H1 (cell line): ENCODE data around the gene RPL36AL. TPM values are rescaled to one million over a fixed set of nuclear protein-coding genes. Genes with fewer than 3 reads are reported as not detected.

Source experiments
- CTCF ChIA-PET: fragments of 300-600 bp; sonication (Branson Sonifier 250); formaldehyde crosslinking; loops from one replicate; lab custom pipeline; 2021; ENCODE audit not compliant: partially characterized antibody; lab: Charles Lee
- POLR2A ChIA-PET: fragments of 300-600 bp; sonication (Branson Sonifier 250); formaldehyde crosslinking; loops from one replicate; lab custom pipeline; 2021; ENCODE audit warnings: inconsistent platforms; ENCODE audit not compliant: partially characterized antibody; lab: Charles Lee
- DNase-seq, 2 experiments: peaks; one replicate each; pipeline versions ENCODE4 v3.0.0 to v3.0.0-alpha.2; 2010 to 2022; ENCODE audit warnings: low spot score in 2 of 2, low read depth in 1 of 2, mixed read lengths in 1 of 2
- FAIRE-seq: peaks from 2 replicates; lab custom pipeline; 2011; peaks lifted over from hg19 to GRCh38; lab: Jason Lieb, UNC
- H2AFZ ChIP-seq: 2 replicates; pipeline ENCODE4 v1.8.1; 2012; ENCODE audit warnings: low read length, inconsistent platforms
- H2AK5ac ChIP-seq: 2 replicates; pipeline ENCODE4 v1.6.1; 2013; ENCODE audit warnings: low read depth, low read length
- H2BK120ac ChIP-seq: replicated peaks from 2 replicates; pipeline ENCODE3; 2013; ENCODE audit warnings: low read depth, low read length, inconsistent platforms
- H2BK12ac ChIP-seq: 2 replicates; pipeline ENCODE4 v1.6.1; 2013; ENCODE audit warnings: low read depth, low read length
- H2BK15ac ChIP-seq: 2 replicates; pipeline ENCODE4 v1.6.1; 2013; ENCODE audit warnings: low read length
- H2BK20ac ChIP-seq: 2 replicates; pipeline ENCODE4 v1.6.1; 2013; ENCODE audit warnings: low read length
- H2BK5ac ChIP-seq: 2 replicates; pipeline ENCODE4 v1.6.1; 2013; ENCODE audit warnings: low read depth, low read length
- H3K14ac ChIP-seq: 2 replicates; pipeline ENCODE4 v1.6.1; 2013; ENCODE audit warnings: inconsistent platforms; ENCODE audit not compliant: insufficient read length
- H3K18ac ChIP-seq: 2 replicates; pipeline ENCODE4 v1.6.1; 2013; ENCODE audit warnings: low read length; ENCODE audit errors: extremely low read depth
- H3K23ac ChIP-seq: 2 replicates; pipeline ENCODE4 v1.6.1; 2013; ENCODE audit warnings: inconsistent platforms; ENCODE audit not compliant: insufficient read length
- H3K23me2 ChIP-seq: 2 replicates; pipeline ENCODE4 v1.6.1; 2013; ENCODE audit warnings: low read depth, low read length
- H3K27ac ChIP-seq: 2 replicates; pipeline ENCODE4 v1.6.1; 2011; ENCODE audit warnings: low read depth, low read length, inconsistent platforms
- H3K27me3 ChIP-seq, 4 experiments: replicated peaks in 1 of 4; 1 replicate in 1 of 4; 2 replicates in 3 of 4; pipeline versions ENCODE4 v1.6.1 to v1.8.1; 2011 to 2013; ENCODE audit warnings: low read length in 3 of 4, mild to moderate bottlenecking in 3 of 4, inconsistent platforms in 2 of 4, mixed read lengths in 2 of 4, moderate library complexity in 1 of 4; ENCODE audit not compliant: control insufficient read depth in 3 of 4, insufficient read depth in 3 of 4; ENCODE audit errors: extremely low read depth in 1 of 4
- H3K36me3 ChIP-seq, 4 experiments: 2 replicates each; pipeline versions ENCODE4 v1.6.1 to v1.8.1; 2011 to 2013; ENCODE audit warnings: mild to moderate bottlenecking in 4 of 4, low read length in 3 of 4, moderate library complexity in 2 of 4, control low read depth in 1 of 4, inconsistent platforms in 1 of 4; ENCODE audit not compliant: insufficient read depth in 4 of 4, control insufficient read depth in 2 of 4
- H3K4ac ChIP-seq: replicated peaks from 2 replicates; pipeline ENCODE3; 2013; ENCODE audit warnings: low read length, low read depth, mixed read lengths, inconsistent platforms; ENCODE audit not compliant: insufficient read length
- H3K4me1 ChIP-seq, 4 experiments: replicated peaks in 1 of 4; 1 replicate in 1 of 4; 2 replicates in 3 of 4; pipeline versions ENCODE4 v1.6.1 to v1.8.1; 2011 to 2013; ENCODE audit warnings: low read length in 3 of 4, inconsistent platforms in 2 of 4, mixed read lengths in 1 of 4; ENCODE audit not compliant: insufficient read depth in 4 of 4, control insufficient read depth in 3 of 4
- H3K4me2 ChIP-seq, 2 experiments: 2 replicates each; pipeline versions ENCODE4 v1.6.1 to v1.8.1; 2011 to 2013; ENCODE audit warnings: low read depth in 2 of 2, low read length in 2 of 2, control low read depth in 1 of 2, inconsistent platforms in 1 of 2, mild to moderate bottlenecking in 1 of 2; ENCODE audit not compliant: insufficient read depth in 1 of 2
- H3K4me3 ChIP-seq, 4 experiments: fragments of 200-600, 300-600 bp in 1 of 4; sonication (generic), shearing (Covaris generic), sonication (Bioruptor Twin) in 1 of 4; 2 replicates each; pipeline versions ENCODE4 v1.5.1 to v1.8.1; 2011 to 2016; ENCODE audit warnings: low read length in 4 of 4, low read depth in 3 of 4, control low read depth in 2 of 4, inconsistent platforms in 2 of 4, mild to moderate bottlenecking in 2 of 4, mixed read lengths in 1 of 4, moderate library complexity in 1 of 4; ENCODE audit not compliant: insufficient read depth in 2 of 4; ENCODE audit errors: extremely low read depth in 1 of 4
- H3K56ac ChIP-seq: replicated peaks from 2 replicates; pipeline ENCODE3; 2013; ENCODE audit warnings: low read depth, mild to moderate bottlenecking, mixed read lengths, low read length, inconsistent platforms; ENCODE audit not compliant: insufficient read length
- H3K79me1 ChIP-seq: 2 replicates; pipeline ENCODE4 v1.6.1; 2013; ENCODE audit warnings: low read depth, low read length, control low read depth
- H3K79me2 ChIP-seq, 2 experiments: 2 replicates each; pipeline versions ENCODE4 v1.6.1 to v1.8.1; 2012 to 2013; ENCODE audit warnings: low read length in 2 of 2, mild to moderate bottlenecking in 2 of 2, inconsistent platforms in 1 of 2; ENCODE audit not compliant: insufficient read depth in 2 of 2, control insufficient read depth in 1 of 2
- H3K9ac ChIP-seq, 4 experiments: replicated peaks in 1 of 4; 1 replicate in 1 of 4; 2 replicates in 3 of 4; pipeline versions ENCODE4 v1.6.1 to v1.8.1; 2011 to 2013; ENCODE audit warnings: low read depth in 3 of 4, low read length in 3 of 4, control low read depth in 2 of 4, mild to moderate bottlenecking in 2 of 4, moderate library complexity in 2 of 4, inconsistent platforms in 1 of 4; ENCODE audit errors: extremely low read depth in 1 of 4
- H3K9me3 ChIP-seq, 2 experiments: 2 replicates each; pipeline versions ENCODE4 v1.6.1 to v1.8.1; 2012 to 2013; ENCODE audit warnings: mild to moderate bottlenecking in 2 of 2, moderate library complexity in 2 of 2, control low read depth in 1 of 2, inconsistent platforms in 1 of 2, low read depth in 1 of 2, low read length in 1 of 2, mixed read lengths in 1 of 2; ENCODE audit not compliant: insufficient read depth in 2 of 2
- H4K20me1 ChIP-seq, 2 experiments: replicated peaks in 1 of 2; 2 replicates each; pipeline versions ENCODE3 to v1.8.1; 2011 to 2013; ENCODE audit warnings: inconsistent platforms in 2 of 2, low read length in 2 of 2, mild to moderate bottlenecking in 1 of 2; ENCODE audit not compliant: insufficient read depth in 2 of 2, control insufficient read depth in 1 of 2
- H4K5ac ChIP-seq: 2 replicates; pipeline ENCODE4 v1.6.1; 2013; ENCODE audit warnings: low read length, low read depth, mixed read lengths, inconsistent platforms; ENCODE audit not compliant: insufficient read length
- H4K8ac ChIP-seq: 2 replicates; pipeline ENCODE4 v1.8.0; 2013; ENCODE audit warnings: mild to moderate bottlenecking, moderate library complexity, low read length, inconsistent platforms; ENCODE audit not compliant: insufficient read depth; ENCODE audit errors: extremely low read depth
- H4K91ac ChIP-seq: replicated peaks from 2 replicates; pipeline ENCODE3; 2013; ENCODE audit warnings: low read length, mixed read lengths, inconsistent platforms; ENCODE audit not compliant: insufficient read length
- CREB1 ChIP-seq: IDR thresholded peaks from 2 replicates; pipeline ENCODE4 v1.6.1; 2012; ENCODE audit warnings: inconsistent platforms
- GABPA ChIP-seq: IDR thresholded peaks from 2 replicates; pipeline ENCODE4 v1.6.1; 2011; ENCODE audit warnings: mild to moderate bottlenecking, low read length, moderate library complexity, borderline replicate concordance; ENCODE audit not compliant: insufficient read depth
- HDAC6 ChIP-seq: IDR thresholded peaks from one replicate; pipeline ENCODE4 v1.7.1; 2012; ENCODE audit warnings: low read depth, mild to moderate bottlenecking, inconsistent platforms, low read length, moderate library complexity
- KDM1A ChIP-seq: fragments of 200-600, 300-600 bp; sonication (generic); IDR thresholded peaks from 2 replicates; pipeline ENCODE4 v1.7.1; 2016; ENCODE audit warnings: mild to moderate bottlenecking, low read length, borderline replicate concordance
- KDM5A ChIP-seq: fragments of 200-600 bp; IDR thresholded peaks from 2 replicates; pipeline ENCODE4 v1.7.1; 2012; ENCODE audit warnings: mild to moderate bottlenecking, low read length, inconsistent platforms, mixed read lengths
- POU5F1 ChIP-seq: IDR thresholded peaks from 2 replicates; pipeline ENCODE4 v1.6.1; 2011; ENCODE audit warnings: low read depth, mild to moderate bottlenecking, low read length, moderate library complexity
- RBBP5 ChIP-seq: IDR thresholded peaks from 2 replicates; pipeline ENCODE4 v1.7.1; 2012; ENCODE audit warnings: low read depth, mild to moderate bottlenecking, inconsistent platforms, low read length, moderate library complexity, borderline replicate concordance
- RXRA ChIP-seq: IDR thresholded peaks from 2 replicates; pipeline ENCODE4 v1.6.1; 2011; ENCODE audit warnings: low read depth, mild to moderate bottlenecking, low read length, moderate library complexity; ENCODE audit not compliant: insufficient read depth
- SP2 ChIP-seq: IDR thresholded peaks from 2 replicates; pipeline ENCODE4 v1.6.1; 2012; ENCODE audit warnings: mild to moderate bottlenecking, low read length, inconsistent platforms
- TBP ChIP-seq: IDR thresholded peaks from 2 replicates; pipeline ENCODE4 v1.6.1; 2011; ENCODE audit warnings: low read depth, low read length, improper control_type of control experiment
- TEAD4 ChIP-seq: IDR thresholded peaks from 2 replicates; pipeline ENCODE4 v1.6.1; 2012; ENCODE audit warnings: low read depth, low read length, inconsistent platforms, mixed read lengths
- USF2 ChIP-seq: IDR thresholded peaks from 2 replicates; pipeline ENCODE4 v1.6.1; 2011; ENCODE audit warnings: low read length, improper control_type of control experiment
- WGBS, 2 experiments: shearing (Covaris generic) in 1 of 2; methylation state at CpG; one replicate each; pipeline versions ENCODE4 v1.1.6 to v1.1.7; 2013 to 2015; ENCODE audit warnings: low lambda C conversion rate in 2 of 2, mixed read lengths in 2 of 2, inconsistent platforms in 1 of 2, low coverage in 1 of 2, missing lambda C conversion rate in 1 of 2; ENCODE audit not compliant: insufficient replicate concordance in 2 of 2, insufficient coverage in 1 of 2, insufficient read length in 1 of 2; ENCODE audit errors: extremely low coverage in 1 of 2, missing lambda C conversion rate in 1 of 2; 5-methylcytosine and 5-hydroxymethylcytosine counted together
- polyA plus RNA-seq, 7 experiments: library from polyadenylated mRNA; depleted of rRNA in 3 of 7; stranded (reverse) in 5 of 7; unstranded in 2 of 7; fragments of >200 nt in 5 of 7; fragments of 200-250 nt in 2 of 7; gene quantifications; 1 replicate in 5 of 7; 2 replicates in 1 of 7; 4 replicates in 1 of 7; pipeline versions ENCODE4 v1.2.1 to v1.2.3, GENCODE V29; 2011 to 2013; ENCODE audit warnings: missing spikeins in 2 of 7, mixed read lengths in 2 of 7
- total RNA-seq: library from RNA; stranded (reverse); fragmentation: NEBNext Ultra II Directional; extraction: Animal tissue kit (Norgen Biotek cat#: 25700); gene quantifications from 2 replicates; pipeline ENCODE4 v1.2.1, GENCODE V29; 2021

Gene RPL36AL
- total and polyA plus RNA-seq, 2 of the 8 experiments (the other 6 are each of a cell fraction or from before 2014, with no cell fraction given), result 138 to 230 TPM

GRCh38 chr14:49619730-49620129, 696 bp downstream of the RPL36AL start:
- H3K23ac ChIP-seq, result no peak overlapping the region
- H4K8ac ChIP-seq, result no peak overlapping the region
- peaks cover 10% of the 10 kb centered on the region for H3K23me2 ChIP-seq
- H4K5ac ChIP-seq, result peak overlapping the region; percentile 45
- peaks cover 5 to 6% of the 10 kb centered on the region in 2 experiments for H4K20me1 ChIP-seq
- no peaks in the 10 kb centered on the region for H3K9me3 ChIP-seq
- WGBS, 2 experiments, result 1% methylated on average over 11 of the region's 11 CpGs; no CpG with 5 or more reads in 1 of the 2 experiments
- H2BK120ac ChIP-seq, result no peak overlapping the region
- TF ChIP-seq HDAC6 (no peak), TEAD4 (no peak), POU5F1 (no peak), KDM1A (no peak), TBP (no peak), RBBP5 (no peak), SP2 (no peak), CREB1 (no peak), USF2 (no peak), RXRA (no peak), GABPA (no peak), KDM5A (no peak)
- peak overlapping the region; percentile 80 to 99 (median 94) for H3K4me3 ChIP-seq
- H3K4me1 ChIP-seq, result peaks cover 1 to 9% (median 3%) of the 10 kb centered on the region in 4 experiments; a peak in 3 of 7 replicates
- no peak overlapping the region; the same call in 1 of the 2 replicates for H2BK12ac ChIP-seq
- H4K91ac ChIP-seq, result no peak overlapping the region
- no peak overlapping the region for H2AK5ac ChIP-seq
- no peak overlapping the region for H2AFZ ChIP-seq
- DNase-seq, result no peak
- no peak overlapping the region for H2BK15ac ChIP-seq
- H3K14ac ChIP-seq, result no peak overlapping the region
- peaks cover 4 to 36% (median 5%) of the 10 kb centered on the region in 4 experiments; a peak in 7 of 8 replicates for H3K36me3 ChIP-seq
- ChIA-PET CTCF (interaction anchor here (0.6 to 2.4 kb wide), 4 partner anchors 10 to 32 kb away, joined by 3 to 15 read pairs (median 3); partner anchors contain the start of gene DNAAF2), POLR2A (interaction anchor here (0.6 to 3.9 kb wide), 17 partner anchors 9 to 238 kb away, joined by 3 to 53 read pairs (median 13); partner anchors contain the start of genes DNAAF2, KLHDC2, LRR1 and POLE2)
- H3K27ac ChIP-seq, result peak overlapping the region; percentile 95
- no peak overlapping the region for H3K4ac ChIP-seq
- no peak overlapping the region for H3K18ac ChIP-seq
- H3K4me2 ChIP-seq, result peak overlapping the region; percentile 76 to 91
- H3K27me3 ChIP-seq, result no peaks in the 10 kb centered on the region
- H3K9ac ChIP-seq, result peak overlapping the region; percentile 85 to 98 (median 94)
- FAIRE-seq, result no peak
- no peak overlapping the region for H2BK20ac ChIP-seq
- H3K79me1 ChIP-seq, result no peaks in the 10 kb centered on the region
- H3K79me2 ChIP-seq, result peaks cover 5 to 48% of the 10 kb centered on the region in 2 experiments; a peak in 3 of 4 replicates
- peak overlapping the region; percentile 94 for H2BK5ac ChIP-seq
- H3K56ac ChIP-seq, result peak overlapping the region; percentile 93
